Fibroblast of the conjunctiva (primary cell): ENCODE results near the gene WSCD1.

Source experiments
- DNase-seq: peaks from one replicate; pipeline ENCODE4 v3.0.0-alpha.2; 2010; ENCODE audit warnings: low read depth

The WSCD1 gene

DNA sequence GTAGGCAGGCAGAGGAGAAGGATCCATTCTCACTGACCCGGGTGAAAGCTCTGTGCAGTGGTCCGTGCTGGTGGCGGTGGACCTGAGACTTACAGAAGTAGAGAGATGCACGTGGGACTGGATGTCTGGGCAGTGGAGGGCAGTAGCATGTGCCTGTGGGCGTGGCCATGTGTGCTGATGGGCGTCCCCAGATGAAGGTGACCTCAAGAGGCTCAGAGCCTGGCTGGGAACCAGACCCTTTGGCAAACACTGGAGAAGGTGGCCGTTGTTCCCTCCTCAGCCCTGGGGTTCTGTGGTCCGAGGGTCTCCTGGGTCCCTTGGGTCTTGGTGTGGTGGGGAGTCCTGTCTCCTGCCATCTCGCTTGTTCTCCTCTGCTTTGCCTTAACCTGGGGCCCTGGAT is 15.6 kb downstream of the WSCD1 start:
- DNase-seq = no peak

DNA sequence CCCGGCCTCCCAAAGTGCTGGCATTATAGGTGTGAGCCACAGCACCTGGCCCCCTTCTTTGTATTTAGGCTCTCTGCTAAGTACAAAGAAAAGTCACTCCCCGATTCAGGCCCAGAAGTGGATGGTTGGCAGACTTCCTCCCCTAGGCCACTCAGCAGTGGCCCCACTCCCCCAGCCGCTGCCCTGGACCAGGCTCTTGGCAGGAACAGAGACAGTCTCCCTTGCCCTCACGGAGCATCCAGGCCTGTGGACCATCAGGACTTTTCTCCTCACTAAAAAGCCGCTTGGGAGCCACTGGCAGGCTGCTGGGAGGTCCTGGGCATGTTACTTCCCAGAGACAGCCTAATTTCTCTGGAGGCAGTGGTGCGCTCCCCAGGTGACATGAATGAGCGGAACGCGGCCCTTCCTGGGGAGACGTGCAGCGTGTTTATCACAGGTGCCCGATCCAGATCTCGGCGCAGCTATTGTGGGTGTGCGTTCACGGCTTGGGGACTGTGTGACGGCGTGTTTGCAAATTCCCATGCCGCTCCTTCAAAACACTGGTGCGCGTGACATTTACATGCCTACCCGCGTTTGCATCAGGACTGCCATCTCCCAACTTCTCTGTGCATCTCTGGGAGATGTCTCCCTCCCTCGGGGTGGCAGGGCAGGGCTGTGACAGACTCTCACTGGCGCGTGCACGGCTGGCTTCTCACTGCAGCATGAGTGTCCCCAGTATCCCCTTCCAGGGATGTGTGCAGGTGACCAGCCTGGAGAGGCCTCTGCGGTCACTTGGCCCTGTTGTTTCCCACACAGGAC is 16.6 kb downstream of the WSCD1 start:
- no peak for DNase-seq

DNA sequence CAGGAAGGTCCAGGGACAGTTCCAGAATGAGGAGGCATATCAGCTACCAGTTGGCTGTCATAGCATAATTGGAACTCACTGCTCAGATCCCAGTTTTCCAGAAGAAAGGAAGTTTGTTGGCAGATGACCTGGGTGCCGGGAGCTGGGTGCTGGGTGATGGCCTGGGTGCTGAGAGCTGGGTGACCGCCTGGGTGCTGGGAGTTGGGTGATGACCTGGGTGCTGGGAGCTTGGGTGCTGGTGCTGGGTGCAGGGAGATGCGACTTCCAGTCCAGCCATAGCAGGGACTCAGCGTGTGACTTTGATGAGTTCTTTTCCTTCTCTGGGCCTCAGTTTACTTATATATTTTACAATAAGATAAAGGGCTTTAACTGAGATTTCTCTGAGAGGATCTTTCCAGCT is 18.0 kb downstream of the WSCD1 start:
- DNase-seq = no peak

DNA sequence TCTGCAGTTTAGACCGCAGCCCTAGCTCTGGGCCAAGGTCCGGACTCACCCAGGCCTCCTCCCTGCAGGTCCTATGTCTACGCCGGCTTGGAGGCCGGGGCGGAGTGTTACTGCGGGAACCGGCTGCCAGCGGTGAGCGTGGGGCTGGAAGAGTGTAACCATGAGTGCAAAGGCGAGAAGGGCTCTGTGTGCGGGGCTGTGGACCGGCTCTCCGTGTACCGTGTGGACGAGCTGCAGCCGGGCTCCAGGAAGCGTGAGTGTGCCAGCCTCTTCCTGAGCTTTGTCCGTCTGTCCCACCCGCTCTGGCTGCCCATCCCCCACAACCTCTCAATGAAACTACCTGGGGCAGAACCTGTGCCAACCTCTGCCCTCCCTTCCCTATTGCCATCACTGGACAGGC is 20.1 kb downstream of the WSCD1 start:
- no peak for DNase-seq

DNA sequence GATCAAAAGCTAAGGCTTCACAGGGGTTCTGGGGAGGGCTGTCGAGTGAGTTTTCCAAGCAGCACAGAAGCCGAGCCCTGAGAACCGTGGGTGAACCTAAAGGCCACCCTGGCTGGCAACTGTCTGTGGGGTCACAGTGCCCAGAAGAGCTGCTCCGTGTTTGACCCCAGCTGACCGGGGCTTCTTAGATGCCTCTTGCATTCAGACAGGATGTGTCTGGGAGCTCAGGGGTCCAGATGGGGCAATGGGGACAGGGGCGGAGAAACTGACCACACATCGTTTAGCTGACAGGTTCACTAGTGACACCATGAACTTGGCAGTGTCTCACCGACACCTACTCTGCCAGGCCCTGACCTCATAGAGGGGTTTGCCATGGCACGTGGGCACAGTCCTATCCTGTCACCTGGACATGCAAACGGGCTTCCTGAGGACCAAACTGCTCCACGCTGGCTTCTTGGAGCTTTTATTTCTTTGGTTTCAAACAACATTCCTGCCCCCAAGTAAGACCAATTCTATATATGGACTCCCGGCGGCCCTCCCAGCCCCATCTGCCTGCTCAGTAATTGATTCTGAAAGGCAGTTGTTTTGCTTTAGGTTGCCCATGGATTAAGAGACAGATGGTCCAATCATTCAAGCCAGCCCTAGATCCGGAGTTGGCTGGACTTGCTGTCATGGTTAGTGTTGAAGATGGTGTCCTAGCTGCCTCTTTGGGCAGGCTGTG is 22.2 kb downstream of the WSCD1 start:
- no peak for DNase-seq

DNA sequence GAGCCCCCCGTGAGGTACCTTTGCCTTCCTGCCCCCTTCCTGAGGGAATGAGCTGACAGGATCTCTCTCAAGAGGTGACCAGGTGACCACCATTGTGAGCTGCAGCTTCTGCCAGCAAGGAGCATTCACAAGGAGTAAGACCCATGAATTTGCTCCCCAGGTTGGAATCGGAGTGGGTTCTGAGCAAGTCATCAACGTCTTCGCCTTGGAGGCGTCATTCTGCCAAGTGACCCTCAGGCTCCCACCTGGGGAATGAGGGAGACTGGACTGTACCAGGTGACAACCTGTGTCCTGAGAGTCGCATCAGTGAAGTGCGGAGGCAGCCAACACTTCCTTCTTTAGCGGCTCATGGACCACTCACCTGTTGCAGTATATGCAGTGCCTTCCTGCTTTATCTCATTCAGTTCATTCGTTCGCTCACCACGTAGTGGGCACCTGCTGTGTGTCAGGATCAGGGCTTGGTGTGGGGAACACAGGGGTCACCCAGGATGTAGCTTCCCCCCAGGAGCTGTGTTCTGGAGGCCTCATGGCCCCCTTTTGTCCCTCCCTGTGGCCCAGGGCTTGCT is 22.8 kb downstream of the WSCD1 start:
- DNase-seq = no peak

DNA sequence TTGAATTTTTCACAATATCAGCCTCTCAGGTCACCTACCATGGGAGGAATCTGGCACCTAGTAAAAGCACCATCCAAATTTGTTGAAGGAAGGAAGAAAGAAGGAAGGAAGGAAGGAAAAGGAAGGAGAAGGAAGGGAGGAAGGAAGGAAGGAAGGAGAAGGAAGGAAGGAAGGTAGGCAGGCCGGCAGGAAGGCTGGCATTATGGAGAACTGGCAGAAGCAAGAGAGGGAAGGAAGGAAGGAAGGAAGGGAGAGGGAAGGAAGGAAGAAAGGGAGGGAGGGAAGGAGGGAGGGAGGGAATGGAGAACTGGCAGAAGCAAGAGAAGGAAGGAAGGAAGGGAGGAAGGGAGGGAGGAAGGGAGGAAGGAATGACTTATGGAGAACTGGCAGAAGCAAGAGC is 24.3 kb downstream of the WSCD1 start:
- DNase-seq = no peak

DNA sequence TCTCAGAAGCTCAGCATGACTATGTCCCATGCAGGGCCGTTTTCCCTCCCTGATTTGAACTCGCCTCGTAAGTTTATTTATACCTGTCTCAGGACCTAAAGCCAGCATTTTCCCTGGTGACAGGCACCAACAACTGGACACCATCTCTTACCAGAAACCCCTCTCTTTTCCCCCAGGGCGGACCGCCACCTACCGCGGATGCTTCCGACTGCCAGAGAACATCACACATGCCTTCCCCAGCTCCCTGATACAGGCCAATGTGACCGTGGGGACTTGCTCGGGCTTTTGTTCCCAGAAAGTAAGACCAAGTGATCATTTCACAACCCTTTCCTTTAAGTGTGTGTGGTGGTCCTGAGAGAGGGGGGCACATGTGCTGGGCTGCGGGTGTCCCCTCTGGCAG is 24.7 kb downstream of the WSCD1 start:
- no peak for DNase-seq

DNA sequence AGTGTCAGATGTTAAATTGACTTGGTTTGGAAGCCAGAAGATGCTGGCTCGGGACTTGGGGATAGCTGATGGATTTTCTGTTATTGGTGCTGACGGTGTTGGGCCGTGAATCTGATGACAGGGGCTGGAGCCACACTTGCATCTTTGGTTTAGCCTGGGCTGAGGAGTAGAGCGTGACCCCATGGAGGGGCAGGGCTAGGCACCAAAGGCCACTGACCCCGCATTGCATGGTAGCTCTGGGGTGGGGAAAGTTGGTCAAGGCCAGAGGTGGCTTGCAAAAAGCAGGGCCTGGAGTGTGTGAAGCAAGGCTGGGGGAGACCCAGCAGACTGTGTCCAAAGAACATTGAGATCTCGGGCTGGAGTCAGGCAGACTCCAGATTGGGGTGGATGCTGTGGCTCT is 25.3 kb downstream of the WSCD1 start:
- no peak for DNase-seq

DNA sequence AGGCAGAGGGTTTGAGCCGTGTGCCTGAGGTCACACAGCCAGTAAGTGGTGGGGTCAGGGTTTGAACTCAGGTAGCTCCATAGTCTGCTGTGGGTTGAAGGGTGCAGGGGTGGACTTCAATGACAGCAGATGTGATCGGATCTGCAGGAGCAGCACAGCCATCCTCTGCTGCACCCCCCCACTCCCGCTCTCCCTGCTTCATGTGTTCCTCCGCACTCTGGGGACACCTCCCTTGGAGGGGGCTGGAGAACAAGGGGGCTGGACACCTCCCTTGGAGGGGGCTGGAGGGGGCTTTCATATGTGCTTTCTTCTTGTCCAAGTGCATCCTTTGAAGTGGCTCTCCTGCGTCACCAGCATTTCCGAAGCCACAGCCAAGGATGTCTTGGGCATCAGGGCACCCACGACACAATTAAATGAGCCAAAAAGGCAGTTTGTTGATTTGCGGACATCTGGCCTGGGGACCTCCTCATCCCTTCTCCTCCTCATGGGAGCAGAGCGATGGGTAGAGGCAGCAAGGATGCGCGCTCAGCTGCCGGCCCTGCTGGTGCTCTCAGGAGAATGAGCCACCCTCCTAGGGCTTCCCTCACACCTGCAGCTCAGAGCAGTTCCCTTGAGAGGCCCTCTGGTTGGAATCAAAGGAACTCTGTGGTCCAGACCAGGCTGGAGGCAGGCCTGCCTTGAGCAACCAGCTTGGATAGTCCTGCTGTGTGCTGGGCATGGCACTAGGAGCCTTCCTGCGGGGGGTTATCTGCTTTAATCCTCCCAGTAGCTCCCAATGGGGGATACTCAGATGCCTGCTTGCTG is 26.2 kb downstream of the WSCD1 start:
- DNase-seq = no peak

DNA sequence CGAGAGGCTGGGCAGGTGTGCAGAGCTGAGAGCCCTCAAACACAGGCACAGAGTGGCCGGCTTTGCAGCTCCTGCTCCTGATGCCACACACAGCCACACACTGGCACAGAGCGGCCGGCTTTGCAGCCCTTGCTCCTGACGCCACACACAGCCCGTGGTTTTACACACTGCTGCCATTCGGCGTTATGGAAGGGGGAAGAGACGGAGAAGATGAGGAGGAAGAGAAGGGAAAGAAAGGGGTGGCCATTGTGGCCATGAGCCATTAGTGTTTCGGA is 26.8 kb downstream of the WSCD1 start:
- DNase-seq = no peak

DNA sequence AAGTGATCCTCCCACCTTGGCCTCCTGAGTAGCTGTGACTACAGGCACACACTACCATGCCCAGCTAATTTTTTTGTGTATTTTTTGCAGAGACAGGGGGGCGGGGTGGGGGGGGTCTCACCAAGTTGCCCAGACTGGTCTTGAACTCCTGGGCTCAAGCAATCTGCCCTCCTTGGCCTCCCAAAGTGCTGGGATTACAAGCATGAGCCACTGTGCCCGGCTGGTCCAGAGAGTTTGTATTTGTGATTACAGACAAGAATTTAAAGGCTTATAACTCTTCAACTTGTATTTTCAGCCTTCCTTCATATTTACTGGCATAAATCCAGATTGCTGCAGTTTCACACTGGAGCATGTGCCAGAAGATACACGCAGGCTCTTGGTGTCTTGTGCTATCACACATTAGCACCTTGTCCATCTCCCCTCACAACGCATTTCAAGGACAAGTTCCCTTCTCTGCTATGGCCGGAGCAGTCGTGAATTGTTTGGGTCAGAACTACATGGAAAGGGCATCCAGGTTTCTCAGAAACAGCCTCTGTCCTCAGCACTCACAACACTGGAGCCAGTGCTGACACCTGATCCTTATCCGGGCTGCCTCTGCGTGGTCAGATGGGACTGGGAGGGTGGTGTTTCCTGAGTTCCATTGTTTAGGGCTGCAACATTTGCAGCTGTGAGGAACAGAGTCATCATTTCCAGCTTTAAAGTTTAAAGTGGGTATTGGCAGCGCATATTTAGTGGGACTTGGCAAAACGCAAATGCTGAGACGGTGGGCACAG is 28.1 kb downstream of the WSCD1 start:
- no peak for DNase-seq

DNA sequence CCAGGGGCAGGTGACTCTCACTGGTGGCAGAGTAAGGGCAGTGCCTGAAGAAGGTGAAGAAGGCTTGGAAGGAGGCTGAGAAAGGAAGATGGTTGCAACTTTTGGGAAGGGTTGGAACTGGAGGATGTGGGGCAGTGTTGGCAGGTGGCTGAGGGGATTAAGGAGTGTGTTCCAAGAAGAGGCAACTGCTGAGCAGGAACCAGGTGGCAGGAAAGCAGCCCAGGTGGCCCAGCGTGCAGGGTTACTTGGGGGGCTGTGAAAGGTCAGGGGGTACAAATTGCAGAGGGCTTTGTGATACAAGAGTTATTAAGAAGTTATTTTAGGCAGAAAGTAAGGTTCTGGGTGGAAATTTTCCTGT is 28.6 kb downstream of the WSCD1 start:
- no peak for DNase-seq

DNA sequence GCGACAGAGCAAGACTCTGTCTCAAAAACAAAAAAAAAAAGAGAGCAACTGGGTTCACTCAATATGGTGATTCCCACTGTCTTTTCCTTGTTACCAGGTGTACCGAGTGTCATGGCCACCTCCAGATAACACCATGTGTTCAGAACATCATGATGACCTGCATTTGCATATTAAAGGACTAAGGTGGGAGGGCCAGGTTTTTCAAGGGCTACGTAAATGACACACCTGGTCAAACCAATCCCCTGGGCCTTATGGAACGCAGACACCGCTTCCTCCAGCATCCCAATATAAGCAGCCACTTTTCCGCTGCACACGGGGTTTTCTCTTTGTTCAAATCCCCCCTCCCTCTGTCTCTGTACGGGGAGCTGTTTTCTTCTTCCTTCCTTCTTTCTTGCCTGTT is 29.3 kb downstream of the WSCD1 start:
- no peak for DNase-seq

DNA sequence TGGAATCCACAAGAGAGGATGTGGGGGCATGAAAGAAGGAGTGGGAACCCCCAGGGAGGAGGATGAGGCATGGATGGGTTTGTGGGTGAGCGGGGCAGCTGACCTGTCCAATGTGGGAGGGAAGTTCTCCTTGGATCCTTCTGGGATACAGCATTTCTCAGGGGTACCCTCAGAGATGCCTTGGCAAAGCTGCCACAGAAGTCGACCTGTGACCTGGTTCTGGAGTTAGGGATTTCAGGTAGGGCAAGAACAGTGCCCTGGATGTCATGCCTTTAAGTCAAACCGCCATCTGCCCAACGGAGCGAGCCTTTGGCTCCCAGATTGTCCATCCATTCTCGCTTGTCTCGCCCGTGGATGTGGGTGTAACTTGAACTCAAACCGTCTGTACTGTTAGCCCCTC is 30.0 kb downstream of the WSCD1 start:
- no peak for DNase-seq

DNA sequence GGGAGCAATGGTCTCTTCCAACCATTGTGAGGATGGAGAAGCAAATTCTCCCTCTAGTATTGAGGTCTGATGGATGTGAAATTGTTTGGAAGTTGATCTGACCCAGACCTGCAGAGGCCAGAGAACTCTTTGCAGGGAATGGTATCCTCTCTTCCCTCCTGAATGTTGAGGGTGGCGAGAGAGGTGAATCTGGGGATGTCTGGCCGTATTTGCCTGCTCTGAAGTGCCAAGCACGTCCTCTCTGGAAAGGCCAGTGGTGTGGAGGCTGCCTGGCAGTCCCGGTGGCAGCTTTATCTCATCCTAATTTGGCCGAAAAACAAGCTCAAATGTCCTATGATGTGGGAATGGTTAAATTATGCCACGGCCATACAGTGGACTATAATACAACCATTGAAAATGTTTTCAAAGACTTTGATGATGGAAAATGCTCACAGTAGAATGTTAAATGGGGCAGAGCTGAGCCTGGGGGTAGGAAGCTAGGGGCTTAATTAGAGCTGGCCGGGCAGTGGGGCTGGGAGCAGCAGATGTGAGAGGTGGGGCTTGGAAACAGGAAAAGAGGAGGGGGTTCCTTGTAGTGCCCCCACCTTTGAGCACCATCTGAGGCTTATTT is 30.8 kb downstream of the WSCD1 start:
- no peak for DNase-seq

DNA sequence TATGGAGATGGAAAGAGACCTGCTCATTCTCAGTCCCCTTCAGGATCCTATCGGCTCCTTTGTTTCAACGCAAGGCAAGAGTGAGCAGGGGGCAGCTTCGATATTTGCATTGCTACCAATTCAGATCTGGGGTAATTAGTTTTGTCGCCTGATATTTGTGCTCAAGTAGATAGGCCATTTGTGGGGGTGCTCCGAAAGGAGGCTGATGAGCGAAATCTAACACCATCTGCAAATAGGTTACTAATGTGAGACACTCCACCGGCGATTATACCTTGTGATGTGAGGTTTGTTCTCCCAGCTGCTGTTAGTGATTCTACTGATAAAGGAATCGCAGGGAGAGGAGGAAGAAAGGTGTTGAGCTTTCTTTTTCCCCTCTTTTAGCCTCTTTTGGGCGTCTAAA is 31.5 kb downstream of the WSCD1 start:
- no peak for DNase-seq

DNA sequence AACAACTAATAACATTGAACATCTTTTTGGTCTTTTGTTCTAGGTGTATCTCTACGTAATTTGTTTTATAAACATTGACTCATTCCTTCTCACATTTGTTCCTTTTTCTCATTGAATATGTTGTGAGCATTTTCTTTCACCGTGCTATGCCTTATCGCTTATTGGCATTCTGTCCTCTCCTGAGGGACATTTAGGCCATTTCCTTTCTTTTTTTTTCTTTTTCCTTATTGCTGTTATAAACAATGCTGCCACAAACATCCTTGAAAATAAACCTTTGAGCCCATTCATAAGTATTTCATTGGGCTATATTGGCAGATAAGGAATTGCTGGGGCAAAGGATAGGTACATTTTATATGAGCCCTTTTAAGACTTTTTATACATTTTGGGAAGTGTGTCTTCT is 32.4 kb downstream of the WSCD1 start:
- no peak for DNase-seq

DNA sequence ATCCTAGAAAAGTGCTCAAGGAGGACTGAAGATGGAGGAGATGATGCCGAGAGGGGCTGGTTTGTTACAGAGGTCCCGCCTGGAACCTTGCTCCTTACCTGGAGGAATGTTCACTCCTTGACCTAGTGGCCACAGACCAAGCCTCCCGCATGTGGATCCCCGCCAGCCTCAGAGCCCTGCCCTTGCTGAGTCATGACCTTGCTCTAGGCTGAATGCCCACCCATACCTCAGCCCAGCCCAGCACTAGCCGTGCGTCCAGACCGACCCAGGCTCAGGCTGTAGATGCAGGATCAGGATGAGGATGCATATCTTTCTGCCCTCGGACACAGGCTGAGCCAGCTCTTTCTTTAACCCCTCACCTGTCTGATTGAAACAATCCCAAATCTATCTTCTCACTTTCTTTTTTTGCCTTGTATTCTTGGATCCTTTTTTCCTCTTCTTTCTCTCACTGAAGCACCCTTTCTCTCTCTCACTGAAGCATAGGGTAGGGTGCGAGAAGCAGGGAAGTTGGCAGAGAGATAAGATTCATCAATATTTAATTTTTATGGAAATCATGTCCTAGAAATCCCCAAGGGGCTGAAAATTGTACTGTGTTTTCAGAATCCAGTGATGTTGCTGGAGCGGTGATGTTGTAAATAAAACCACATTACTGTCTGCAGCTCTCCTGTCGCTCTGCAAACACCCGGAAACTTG is 34.9 kb downstream of the WSCD1 start:
- no peak for DNase-seq

DNA sequence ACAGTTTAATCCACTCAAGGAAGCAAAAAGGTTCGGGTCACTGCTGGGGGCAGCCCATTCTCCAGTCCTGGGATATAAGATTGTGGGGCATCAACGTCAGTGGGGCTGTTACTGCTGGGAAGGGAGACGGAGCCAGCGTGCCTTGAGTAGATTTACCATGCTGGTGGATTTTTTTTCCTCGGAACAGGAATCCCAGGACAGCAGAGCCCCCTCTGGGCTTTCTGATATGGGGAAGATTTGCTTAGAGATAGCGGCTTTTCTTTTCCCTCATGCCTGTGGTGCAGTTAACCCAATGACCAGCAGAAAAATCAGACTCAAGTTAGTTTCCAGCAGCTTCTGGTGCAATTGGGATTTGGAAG is 35.4 kb downstream of the WSCD1 start:
- no peak for DNase-seq

DNA sequence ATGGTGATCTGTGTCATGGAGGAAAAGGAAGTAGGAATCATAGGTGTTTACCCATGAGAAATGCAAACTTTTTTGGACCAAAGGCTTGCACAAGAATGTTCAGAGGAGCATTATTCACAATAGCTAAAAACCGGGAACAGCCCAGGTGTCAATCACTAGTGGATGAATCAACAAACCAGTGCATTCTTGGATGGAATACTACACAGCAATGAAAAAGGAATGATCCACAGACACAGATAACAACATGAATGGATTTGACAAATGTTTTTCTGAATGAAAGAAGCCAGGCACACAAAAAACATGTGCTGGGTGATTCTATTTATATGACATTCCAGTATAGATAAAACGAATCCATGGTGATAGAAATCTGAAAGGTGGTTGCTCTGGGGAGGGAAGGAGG is 36.0 kb downstream of the WSCD1 start:
- no peak for DNase-seq
